Adipose tissue (tissue), 3 donors: ENCODE data around the gene PFDN2. TPM values are rescaled to one million over a fixed set of nuclear protein-coding genes. Genes with fewer than 3 reads are reported as not detected.
"Not testable (repeated sequence)": the region's sequence is repeated elsewhere in the genome, so short reads cannot be mapped to it uniquely, and the experiment has no call there.

ENCODE experiments used
- H3K27ac ChIP-seq: one replicate; pipeline ENCODE4 v1.5.1; 2013; ENCODE audit warnings: low read depth, low read length
- WGBS, 3 donors: extraction: QIAGEN DNeasy Blood & Tissue Kit; methylation state at CpG; one replicate each; pipeline ENCODE4 v1.1.7; 2013; 5-methylcytosine and 5-hydroxymethylcytosine counted together
- polyA plus RNA-seq, 3 donors: library from polyadenylated mRNA; stranded (reverse); fragments of 200-250 nt; gene quantifications; one replicate each; pipeline ENCODE4 v1.2.3, GENCODE V29; 2013
- donor health status: healthy with polysubstance abuse.
- donor health status: Bipolar disorder and iron deficiency.
- donor health status: healthy.

The PFDN2 gene
- polyA plus RNA-seq, 3 donors: 53.0 to 201 (median 139) TPM

DNA sequence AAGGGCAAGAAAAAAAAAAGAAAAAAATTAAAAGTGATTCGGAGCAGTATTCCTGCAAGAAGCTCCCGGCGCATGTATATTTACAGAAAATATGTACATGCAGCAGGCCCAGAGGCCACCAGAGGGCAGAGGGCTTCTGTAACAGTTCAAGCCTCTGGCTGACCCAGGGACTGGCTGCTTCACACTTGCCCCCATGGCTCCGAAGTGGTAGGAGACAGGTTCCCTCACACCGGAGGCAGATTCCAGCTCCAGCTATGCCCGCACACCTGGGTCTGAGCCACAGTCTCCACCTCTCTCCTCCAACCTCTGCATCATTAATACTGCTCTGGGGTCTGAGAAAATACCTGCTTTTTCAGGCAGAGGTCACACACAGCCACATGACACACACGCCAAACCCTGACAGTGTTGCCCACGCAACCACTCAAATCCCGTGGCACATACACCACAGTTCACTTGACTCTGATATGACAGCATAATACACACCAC is 45.9 kb downstream of the PFDN2 start:
- no peak overlapping the region for H3K27ac ChIP-seq
- 46 to 62% (median 59%) methylated on average over 9 of the region's 9 CpGs for WGBS, 3 donors

DNA sequence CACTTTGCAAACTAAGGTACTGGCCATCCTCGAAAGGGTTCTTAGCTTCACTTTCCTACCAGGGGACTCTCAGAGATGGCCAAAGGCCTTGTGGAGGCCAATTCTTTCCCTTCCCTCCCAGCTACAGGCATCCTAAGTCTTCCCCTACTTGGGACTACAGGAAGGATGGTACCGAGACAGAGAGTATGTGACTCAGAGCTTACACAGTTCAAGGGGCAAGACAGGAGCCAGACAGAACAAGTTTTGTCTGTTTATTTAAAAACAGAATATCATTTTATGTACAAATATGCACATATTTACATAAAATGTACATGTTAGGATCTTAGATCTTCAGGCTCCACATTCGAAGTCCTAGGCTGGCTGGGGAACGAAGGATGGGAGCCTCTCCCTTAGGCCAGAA is 47.1 kb downstream of the PFDN2 start:
- WGBS, 3 donors: 93 to 100% (median 95%) methylated on average over 4 of the region's 4 CpGs
- H3K27ac ChIP-seq: no peak overlapping the region

DNA sequence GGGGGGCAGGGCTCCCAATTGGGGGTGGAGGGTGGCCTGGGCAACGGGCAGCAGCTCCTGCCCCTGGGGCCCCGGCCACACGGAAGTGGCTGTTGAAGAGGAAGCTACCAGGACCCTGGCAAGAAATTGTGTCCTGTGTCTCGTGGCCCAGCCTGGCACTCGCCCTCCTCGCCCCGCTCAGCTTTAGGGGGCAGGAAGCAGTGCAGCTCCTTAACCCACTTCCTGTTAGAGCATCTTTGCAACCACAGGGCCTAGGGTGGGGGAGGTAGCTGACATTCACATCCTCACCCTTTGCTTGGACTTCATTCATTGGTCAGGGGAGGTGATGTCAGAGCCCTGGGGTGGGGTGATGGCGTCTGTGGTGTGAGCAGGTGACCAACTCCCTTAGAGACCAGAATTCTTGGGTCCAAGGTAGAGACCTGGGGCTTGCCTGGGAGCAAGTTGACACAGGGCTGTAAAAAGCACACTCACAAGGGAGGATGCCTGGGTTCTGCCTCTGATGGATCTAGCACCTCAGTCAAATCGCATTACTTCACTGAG is 48.0 kb downstream of the PFDN2 start, which contains the start of gene ARHGAP30:
ARHGAP30 (minus strand) TSS at position 161 of the 540 bp plus-strand sequence. CDS start 267 bp downstream, outside the sequence.
- H3K27ac ChIP-seq: peak within 1 kb of the TSS; percentile 63
- 43 to 77% (median 51%) methylated on average over 9 of the region's 9 CpGs for WGBS, 3 donors

DNA sequence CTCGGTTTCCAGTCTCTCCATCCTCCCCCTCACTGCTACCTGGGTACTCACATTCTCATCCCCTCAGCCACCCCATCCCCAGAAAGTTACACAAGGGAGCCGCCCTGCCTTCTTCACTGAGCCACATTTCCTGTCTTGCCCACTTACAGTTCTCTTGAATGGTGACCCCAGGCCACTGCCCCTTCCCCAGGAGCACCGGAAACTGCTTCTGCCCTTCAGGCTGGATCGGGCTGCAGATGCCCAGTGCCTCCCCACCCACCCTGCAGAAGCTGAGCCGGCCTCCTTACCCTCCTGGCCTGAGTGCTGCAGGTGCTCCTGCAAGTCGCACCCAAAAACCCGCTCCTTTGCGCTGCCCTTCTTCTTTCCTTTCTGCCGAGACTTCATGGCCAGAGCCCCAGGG is 48.6 kb downstream of the PFDN2 start:
- 44 to 85% (median 63%) methylated on average over 9 of the region's 9 CpGs for WGBS, 3 donors
- peak overlapping the region; percentile 63 for H3K27ac ChIP-seq

DNA sequence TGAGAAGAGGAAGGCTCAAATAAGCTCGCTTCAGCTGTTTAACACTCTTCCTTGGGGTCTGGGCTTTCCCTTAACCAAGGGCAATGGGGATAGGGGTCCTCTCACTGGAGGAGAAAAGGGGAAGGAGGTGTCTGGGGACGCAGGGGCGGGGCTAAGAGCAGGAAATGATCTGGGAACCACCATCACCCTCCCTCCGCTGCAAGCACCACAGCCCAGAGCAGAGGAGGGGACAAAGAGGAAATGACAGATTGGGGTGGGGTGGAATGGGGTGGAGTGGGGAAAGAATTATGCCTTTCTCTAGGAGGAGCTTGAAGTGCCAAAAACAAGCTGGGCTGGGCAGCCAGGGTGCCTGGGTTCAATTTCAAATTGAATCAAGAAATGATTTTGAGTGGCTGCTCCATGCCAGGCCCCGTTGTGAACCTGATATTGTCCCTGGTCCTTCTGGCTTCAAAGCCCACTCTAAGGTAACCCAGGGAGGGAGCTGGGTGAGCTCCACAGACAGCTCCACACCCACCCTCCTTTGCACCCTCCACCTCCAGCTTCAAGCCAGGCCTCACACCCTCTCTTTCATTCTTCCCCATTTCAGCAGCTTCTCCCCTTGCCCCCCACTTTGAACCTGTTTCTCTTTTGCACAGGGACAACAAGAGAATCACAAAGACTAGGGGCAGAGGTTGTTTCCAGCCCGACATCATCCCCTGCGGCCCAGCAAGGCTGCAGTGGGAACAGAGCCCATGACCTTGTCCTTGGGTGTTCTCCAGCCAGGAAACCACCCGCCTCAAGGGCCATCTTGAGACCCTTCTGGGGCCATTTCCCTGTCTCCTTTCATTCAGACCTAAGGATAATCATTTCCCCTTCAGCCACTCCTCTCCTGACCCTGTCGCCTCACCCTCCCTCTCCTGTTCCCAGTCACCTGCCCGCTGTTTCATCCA is 49.3 kb downstream of the PFDN2 start:
- 42 to 73% (median 44%) methylated on average over 10 of the region's 10 CpGs for WGBS, 3 donors
- H3K27ac ChIP-seq: peak overlapping the region; percentile 63

DNA sequence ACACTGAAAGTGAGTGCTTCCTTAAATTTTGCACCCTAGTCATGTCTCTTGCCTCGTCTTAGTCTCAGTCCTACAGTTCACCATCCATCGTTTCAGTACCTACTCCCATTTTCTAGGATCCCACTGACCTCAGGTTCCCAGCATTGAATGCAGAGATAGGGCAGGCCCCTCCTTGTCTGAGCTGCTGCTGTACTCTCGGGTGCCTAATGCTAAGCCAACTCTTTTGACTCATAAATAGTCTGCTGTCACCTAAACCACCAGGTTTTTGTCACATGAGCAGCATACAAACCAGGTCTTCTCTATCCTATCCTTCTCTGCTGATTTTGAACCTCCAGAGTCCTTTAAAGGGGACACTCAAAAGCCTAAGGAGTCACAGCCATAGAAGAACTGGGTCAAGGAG is 51.1 kb downstream of the PFDN2 start:
- WGBS, 3 donors: 68 to 75% (median 73%) methylated on average over 3 of the region's 3 CpGs
- H3K27ac ChIP-seq: no peak overlapping the region

DNA sequence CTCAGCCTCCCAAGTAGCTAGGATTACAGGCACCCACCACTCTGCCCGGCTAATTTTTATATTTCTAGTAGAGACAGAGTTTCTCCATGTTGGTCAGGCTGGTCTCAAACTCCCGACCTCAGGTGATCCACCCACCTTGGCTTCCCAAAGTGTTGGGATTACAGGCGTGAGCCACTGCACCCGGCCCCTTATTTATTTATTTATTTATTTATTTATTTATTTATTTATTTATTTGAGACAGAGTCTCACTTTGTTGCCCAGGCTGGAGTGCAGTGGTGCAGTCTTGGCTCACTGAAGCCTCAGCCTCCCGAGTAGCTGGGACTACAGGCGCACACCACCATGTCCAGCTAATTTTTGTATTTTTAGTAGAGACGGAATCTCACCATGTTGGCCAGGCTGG is 52.2 kb downstream of the PFDN2 start:
- 93 to 95% (median 93%) methylated on average over 7 of the region's 7 CpGs for WGBS, 3 donors
- H3K27ac ChIP-seq: not testable (repeated sequence)

DNA sequence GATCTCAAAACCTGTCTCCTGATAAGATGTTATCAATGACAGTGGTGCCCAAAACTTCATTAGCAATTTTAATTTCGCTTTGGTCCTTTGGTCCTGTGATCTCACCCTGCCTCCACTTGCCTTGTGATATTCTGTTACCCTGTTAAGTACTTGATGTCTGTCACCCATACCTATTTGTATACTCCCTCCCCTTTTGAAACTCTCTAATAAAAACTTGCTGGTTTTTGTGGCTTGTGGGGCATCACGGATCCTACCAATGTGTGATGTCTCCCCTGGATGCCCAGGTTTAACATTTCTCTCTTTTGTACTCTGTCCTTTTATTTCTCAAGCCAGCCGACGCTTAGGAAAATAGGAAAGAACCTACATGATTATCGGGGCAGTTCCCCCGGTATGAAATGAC is 53.9 kb downstream of the PFDN2 start:
- 37 to 72% (median 70%) methylated on average over 6 of the region's 6 CpGs for WGBS, 3 donors
- H3K27ac ChIP-seq: not testable (repeated sequence)

DNA sequence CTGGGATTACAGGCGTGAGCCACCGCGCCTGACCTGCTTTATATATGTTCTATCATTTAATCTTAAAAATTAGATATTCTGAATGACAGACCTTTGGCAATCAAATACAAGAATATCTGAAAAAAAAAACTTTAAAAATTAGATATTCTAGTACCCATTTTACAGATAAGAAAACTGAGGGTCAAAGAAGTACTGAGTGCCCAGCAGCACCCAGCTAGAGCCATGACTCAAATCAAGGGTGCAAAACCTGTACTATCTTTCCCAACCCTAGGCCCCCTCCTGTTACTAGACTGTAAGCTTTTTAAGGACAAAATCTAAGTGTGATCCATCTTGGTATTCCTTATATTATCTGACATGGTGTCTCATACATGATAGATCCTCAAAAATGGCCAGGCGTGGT is 56.4 kb downstream of the PFDN2 start:
- H3K27ac ChIP-seq: no peak overlapping the region
- WGBS, 3 donors: 91 to 96% (median 93%) methylated on average over 4 of the region's 4 CpGs

DNA sequence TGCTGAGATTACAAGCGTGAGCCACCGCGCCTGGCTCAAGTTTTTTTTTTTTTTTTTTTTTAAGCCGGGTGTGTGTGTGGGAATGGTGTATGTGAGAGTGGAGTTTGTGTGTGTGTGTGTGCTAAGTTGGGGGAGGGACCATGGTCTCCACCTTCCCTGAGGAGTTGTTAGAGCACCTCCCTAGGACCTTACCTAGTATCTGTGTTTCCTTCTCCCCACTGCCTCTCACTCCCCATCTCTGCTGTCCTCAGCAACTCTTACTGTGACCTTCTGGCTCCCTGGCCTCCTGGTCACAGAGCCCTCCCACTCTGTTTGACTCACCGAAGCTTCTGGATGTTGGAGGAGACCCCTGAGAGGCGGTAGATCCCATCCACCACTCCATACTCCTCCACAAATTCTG is 58.5 kb downstream of the PFDN2 start:
- WGBS, 3 donors: 78 to 86% (median 85%) methylated on average over 6 of the region's 6 CpGs
- no peak overlapping the region for H3K27ac ChIP-seq

DNA sequence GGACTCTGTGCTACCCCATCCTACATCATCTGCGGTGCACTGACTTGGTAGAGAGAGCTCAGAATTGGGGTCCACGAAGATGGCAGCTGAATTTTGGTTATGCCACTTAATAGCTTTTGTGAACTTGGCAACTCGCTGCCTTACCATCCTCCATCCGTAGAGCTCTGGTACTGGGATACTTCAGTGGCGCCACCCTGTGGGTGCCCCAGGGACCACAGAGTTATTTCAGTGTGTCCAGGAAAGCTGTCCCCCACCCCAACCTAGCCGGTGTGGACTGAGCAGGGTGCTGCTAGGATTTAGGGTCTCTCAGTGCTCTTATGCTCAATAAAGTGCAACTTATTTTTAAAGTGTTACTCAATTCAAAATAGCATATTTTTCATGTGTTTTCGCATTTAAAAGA is 63.0 kb downstream of the PFDN2 start:
- WGBS, 3 donors: 79 to 87% (median 79%) methylated on average over 7 of the region's 7 CpGs
- H3K27ac ChIP-seq: no peak overlapping the region

DNA sequence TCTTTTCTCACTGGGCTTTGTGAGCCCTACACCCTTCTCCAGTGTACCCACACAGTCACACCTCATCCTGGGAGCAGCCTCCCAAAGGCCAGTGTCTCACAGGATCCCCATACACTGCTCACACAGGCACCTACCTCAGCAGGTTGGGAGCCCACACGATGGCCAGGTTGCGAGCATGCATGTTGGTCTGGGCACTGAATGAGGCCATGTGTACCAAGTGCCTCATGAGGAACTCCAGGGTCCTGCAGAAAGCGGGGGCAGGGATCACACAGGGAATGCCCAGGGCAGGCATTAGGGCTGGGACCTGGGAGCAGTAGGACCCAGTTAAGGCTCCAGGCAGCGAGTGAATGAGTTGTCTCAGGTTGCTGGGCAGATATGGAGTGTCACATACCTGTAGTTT is 63.6 kb downstream of the PFDN2 start:
- 78 to 88% (median 87%) methylated on average over 4 of the region's 4 CpGs for WGBS, 3 donors
- H3K27ac ChIP-seq: no peak overlapping the region

DNA sequence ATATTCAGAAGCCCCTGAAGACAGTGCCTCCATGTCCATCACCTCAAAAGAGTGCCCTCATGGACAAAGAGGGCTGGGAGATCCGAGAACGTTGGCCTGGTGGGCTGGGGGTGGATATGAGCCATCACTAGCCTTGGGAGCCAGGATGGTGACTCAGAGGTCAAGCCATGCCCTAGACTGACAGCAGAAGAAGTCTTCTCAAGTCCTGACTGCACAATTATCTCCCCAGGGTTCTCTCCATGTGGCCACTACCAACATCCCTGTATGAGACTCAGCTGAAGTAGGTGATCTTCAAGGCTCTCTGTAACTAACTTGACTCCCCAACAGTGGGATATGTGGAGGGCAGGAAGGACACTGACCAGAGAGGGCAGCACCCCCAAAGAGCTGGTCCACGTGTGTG is 64.9 kb downstream of the PFDN2 start:
- H3K27ac ChIP-seq: no peak overlapping the region
- 63 to 76% (median 75%) methylated on average over 3 of the region's 3 CpGs for WGBS, 3 donors

DNA sequence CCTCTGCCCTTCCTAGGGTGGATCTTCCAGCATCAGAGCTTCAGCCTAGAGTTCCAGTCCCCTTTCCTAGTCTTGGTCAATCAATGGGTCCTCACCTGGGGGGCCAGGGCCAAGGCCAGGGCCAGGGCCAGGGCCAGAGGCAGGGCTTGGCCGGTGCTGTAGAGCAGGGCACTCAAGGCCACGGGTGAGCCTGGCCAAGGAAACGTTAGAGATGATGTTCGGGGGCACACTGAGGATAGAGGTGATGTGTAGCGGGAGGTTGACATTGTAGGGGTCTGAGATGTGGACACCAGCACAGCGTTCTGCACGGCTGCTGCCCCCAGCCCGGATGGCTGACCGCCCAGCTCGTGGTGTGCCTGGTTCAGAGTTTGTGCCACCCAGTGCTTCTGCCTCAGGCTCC is 66.6 kb downstream of the PFDN2 start:
- 86 to 93% (median 92%) methylated on average over 10 of the region's 10 CpGs for WGBS, 3 donors
- no peak overlapping the region for H3K27ac ChIP-seq

Other genes starting within 250 kb of the PFDN2 start
- gene ITLN1, start 232.9 kb downstream of the PFDN2 start, polyA plus RNA-seq: 100 to 1,000 TPM in 1 of 3 donors, 10 to 100 TPM in 1, 1 to 10 TPM in 1; 1.7 to 121 (median 15.7) TPM
- gene ITLN2, start 163.2 kb downstream of the PFDN2 start, polyA plus RNA-seq: 1 to 10 TPM in 1 of 3 donors, under 1 TPM in 2; 0.21 to 8.9 (median 0.37) TPM
- 10 to 100 TPM; 18.3 to 33.9 (median 26.2) TPM for gene F11R, start 96.9 kb downstream of the PFDN2 start, polyA plus RNA-seq
- gene TSTD1, start 79.1 kb downstream of the PFDN2 start, polyA plus RNA-seq: 10 to 100 TPM; 33.7 to 78.1 (median 52.5) TPM
- 10 to 100 TPM; 35.0 to 54.3 (median 47.2) TPM for gene USF1, start 72.1 kb downstream of the PFDN2 start, polyA plus RNA-seq
- gene ARHGAP30, start 48.1 kb downstream of the PFDN2 start, polyA plus RNA-seq: 10 to 100 TPM in 1 of 3 donors, 1 to 10 TPM in 2; 2.3 to 10.8 (median 9.8) TPM
- 1 to 10 TPM in 1 of 3 donors, under 1 TPM in 1, not detected in 1; 0.52 to 3.3 TPM for gene NECTIN4, start 28.5 kb downstream of the PFDN2 start, polyA plus RNA-seq
- 1 to 10 TPM; 1.2 to 9.0 (median 1.5) TPM for gene KLHDC9, start 19.7 kb downstream of the PFDN2 start, polyA plus RNA-seq
- 10 to 100 TPM; 23.7 to 48.1 (median 41.2) TPM for gene NIT1, start 68 bp upstream of the PFDN2 start, polyA plus RNA-seq
- 10 to 100 TPM; 17.4 to 46.3 (median 29.7) TPM for gene DEDD, start 14.6 kb upstream of the PFDN2 start, polyA plus RNA-seq
- gene UFC1, start 35.9 kb upstream of the PFDN2 start, polyA plus RNA-seq: 100 to 1,000 TPM; 100 to 147 (median 131) TPM
- gene USP21, start 41.5 kb upstream of the PFDN2 start, polyA plus RNA-seq: 10 to 100 TPM; 13.2 to 26.7 (median 18.8) TPM
- gene PPOX, start 48.4 kb upstream of the PFDN2 start, polyA plus RNA-seq: 10 to 100 TPM; 11.1 to 33.1 (median 16.2) TPM
- 10 to 100 TPM; 23.7 to 36.1 (median 26.4) TPM for gene B4GALT3, start 59.5 kb upstream of the PFDN2 start, polyA plus RNA-seq
- 100 to 1,000 TPM in 1 of 3 donors, 10 to 100 TPM in 1, 1 to 10 TPM in 1; 5.9 to 188 (median 37.3) TPM for gene ADAMTS4, start 81.0 kb upstream of the PFDN2 start, polyA plus RNA-seq
- gene NDUFS2, start 84.3 kb upstream of the PFDN2 start, polyA plus RNA-seq: 100 to 1,000 TPM in 1 of 3 donors, 10 to 100 TPM in 2; 68.4 to 163 (median 86.3) TPM
- 100 to 1,000 TPM in 2 of 3 donors, 10 to 100 TPM in 1; 28.6 to 258 (median 227) TPM for gene FCER1G, start 97.3 kb upstream of the PFDN2 start, polyA plus RNA-seq
- not detected for gene APOA2, start 105.6 kb upstream of the PFDN2 start, polyA plus RNA-seq
- gene TOMM40L, start 108.0 kb upstream of the PFDN2 start, polyA plus RNA-seq: 10 to 100 TPM in 2 of 3 donors, 1 to 10 TPM in 1; 3.8 to 12.6 (median 11.7) TPM
- under 1 TPM in 2 of 3 donors, not detected in 1; 0.21 to 0.22 TPM for gene NR1I3, start 120.2 kb upstream of the PFDN2 start, polyA plus RNA-seq
- under 1 TPM in 2 of 3 donors, not detected in 1; 0.26 to 0.52 TPM for gene PCP4L1, start 140.7 kb upstream of the PFDN2 start, polyA plus RNA-seq
- 1 to 10 TPM; 1.2 to 3.5 (median 2.6) TPM for gene MPZ, start 191.9 kb upstream of the PFDN2 start, polyA plus RNA-seq
- gene SDHC, start 196.3 kb upstream of the PFDN2 start, polyA plus RNA-seq: 100 to 1,000 TPM in 2 of 3 donors, 10 to 100 TPM in 1; 76.3 to 230 (median 151) TPM
- under 1 TPM in 2 of 3 donors, not detected in 1; 0.10 to 0.63 TPM for gene CFAP126, start 249.8 kb upstream of the PFDN2 start, polyA plus RNA-seq